ENCODE results near the gene CEACAM18.

CEACAM18 gene

GRCh38 chr19:51539821-51540366 is 61.6 kb downstream of the CEACAM18 start:
- TF ChIP-seq ZNF211 (tag by site-specific recombination; IDR thresholded peaks at IDR 0.05; ENCODE audit: low read depth) (no peak), ZFHX2 (tag by site-specific recombination; conservative IDR thresholded peaks at IDR 0.05) (no peak), ZNF560 (tag by site-specific recombination; IDR thresholded peaks at IDR 0.05; ENCODE audit: borderline replicate concordance) (no peak), KLF8 (tag by site-specific recombination; IDR thresholded peaks at IDR 0.05) (no peak), ZNF623 (tag by site-specific recombination; IDR thresholded peaks at IDR 0.05) (no peak), ZNF335 (tag by site-specific recombination; conservative IDR thresholded peaks at IDR 0.05) (no peak), ZNF558 (tag by site-specific recombination; IDR thresholded peaks at IDR 0.05) (no peak), ZNF600 (tag by site-specific recombination; IDR thresholded peaks at IDR 0.05) (no peak), ZNF239 (tag by site-specific recombination; IDR thresholded peaks at IDR 0.05) (no peak), ZNF626 (tag by site-specific recombination; IDR thresholded peaks at IDR 0.05) (no peak), ZNF26 (tag by site-specific recombination; IDR thresholded peaks at IDR 0.05) (no peak)
- Histone ChIP-seq H3K9me3 (ENCODE audit: control insufficient read depth, insufficient read depth, low read depth, low read length) (no peaks in the 10 kb centered on the region), H3K4me1 (ENCODE audit: control insufficient read depth, insufficient read depth, low read length) (no peaks in the 10 kb centered on the region), H3K36me3 (ENCODE audit: control insufficient read depth in 2 of 2, insufficient read depth in 1 of 2, low read length in 2 of 2) (no peaks in the 10 kb centered on the region), H3K27ac (ENCODE audit: extremely low read depth, low read depth, low read length) (no peak overlapping the region), H3K4me3 (ENCODE audit: low read depth, low read length) (no peak overlapping the region)
- ChIA-PET POLR2A (no interaction called here), CTCF (interaction anchor here (1.0 to 1.7 kb wide), 3 partner anchors 68 to 121 kb away, joined by 3 to 4 read pairs (median 4); no protein-coding TSS in a partner anchor)
